Measurements from ENCODE around the gene PPARG. TPM values are rescaled to one million over a fixed set of nuclear protein-coding genes. Genes with fewer than 3 reads are reported as not detected.

PPARG gene
- total and polyA plus RNA-seq, 2 of the 13 experiments (the other 11 are each of a cell fraction or from before 2014, with no cell fraction given) = 13.9 to 58.3 TPM

- TF ChIP-seq ZNF597 (CRISPR knock-in tag; IDR thresholded peaks at IDR 0.05) = no peak
Observed at GRCh38 chr3:12294885-12295580, 6.2 kb downstream of the PPARG start (continued).

- in situ Hi-C loops (cut with HindIII; ENCODE audit: extremely low pct_ligation_motif_present, low pct_unique_long_range_greater_than_20kb) (no loop called here), intact Hi-C loops (cut with micrococcal nuclease; ENCODE audit: unreplicated experiment) (no loop called here)
- FAIRE-seq (no peak), DNase-seq (ENCODE audit: low spot score) (no peak), ATAC-seq (no peak)
- WGBS (ENCODE audit: low lambda C conversion rate) = 96% methylated on average over 4 of the region's 4 CpGs
- POLR2A ChIA-PET = no interaction called here
- no peak overlapping the region for H3K9ac ChIP-seq (ENCODE audit: insufficient read depth, low read depth, low read length)
- no peaks in the 10 kb centered on the region for H3K9me3 ChIP-seq (ENCODE audit: low read length)
- no TSS peak for BruUV-seq (replicated peaks)
- H3K36me3 ChIP-seq (replicated peaks in 1 of 2; ENCODE audit: control insufficient read depth in 1 of 2, insufficient read depth in 2 of 2, low read length in 2 of 2) = peaks cover 0 to under 1% of the 10 kb centered on the region in 2 experiments; a peak in 1 of 5 replicates
- TF ChIP-seq ZNF274 (CRISPR knock-in tag; IDR thresholded peaks at IDR 0.05) (no peak), ZFP91 (CRISPR knock-in tag; IDR thresholded peaks at IDR 0.05; ENCODE audit: borderline replicate concordance) (no peak)
- no peak overlapping the region for H2AFZ ChIP-seq (ENCODE audit: low read length)
- CTCF ChIA-PET (ENCODE audit: low intra/inter-chr PET ratio, low total read pairs) = no interaction called here
- peaks cover 64% of the 10 kb centered on the region for H3K79me2 ChIP-seq (ENCODE audit: insufficient read depth, low read length)
- H3K4me1 ChIP-seq (ENCODE audit: insufficient read depth, low read length) = 0 out of 2 replicates have a peak, but pooled peaks cover 8% of the 10 kb centered on the region
- H3K27ac ChIP-seq (ENCODE audit: extremely low read length, insufficient read depth, low read length) = no peak overlapping the region
- no peaks in the 10 kb centered on the region for H4K20me1 ChIP-seq (ENCODE audit: insufficient read depth, low read length)
- no peak overlapping the region for H3K4me2 ChIP-seq (ENCODE audit: low read depth, low read length)
- H3K4me3 ChIP-seq (replicated peaks in 1 of 3; ENCODE audit: insufficient read depth in 1 of 3, low read depth in 2 of 3, low read length in 3 of 3) = no peak overlapping the region
- H3K27me3 ChIP-seq (ENCODE audit: control insufficient read depth in 1 of 2, insufficient read depth in 2 of 2, low read length in 2 of 2) = no peaks in the 10 kb centered on the region
Observed at GRCh38 chr3:12296511-12296910, 7.6 kb downstream of the PPARG start.

All from HepG2 (cell line).